ENCODE measurements around the gene PRR12.
"Not testable (repeated sequence)": the region's sequence is repeated elsewhere in the genome, so short reads cannot be mapped to it uniquely, and the experiment has no call there.

Gene PRR12

DNA sequence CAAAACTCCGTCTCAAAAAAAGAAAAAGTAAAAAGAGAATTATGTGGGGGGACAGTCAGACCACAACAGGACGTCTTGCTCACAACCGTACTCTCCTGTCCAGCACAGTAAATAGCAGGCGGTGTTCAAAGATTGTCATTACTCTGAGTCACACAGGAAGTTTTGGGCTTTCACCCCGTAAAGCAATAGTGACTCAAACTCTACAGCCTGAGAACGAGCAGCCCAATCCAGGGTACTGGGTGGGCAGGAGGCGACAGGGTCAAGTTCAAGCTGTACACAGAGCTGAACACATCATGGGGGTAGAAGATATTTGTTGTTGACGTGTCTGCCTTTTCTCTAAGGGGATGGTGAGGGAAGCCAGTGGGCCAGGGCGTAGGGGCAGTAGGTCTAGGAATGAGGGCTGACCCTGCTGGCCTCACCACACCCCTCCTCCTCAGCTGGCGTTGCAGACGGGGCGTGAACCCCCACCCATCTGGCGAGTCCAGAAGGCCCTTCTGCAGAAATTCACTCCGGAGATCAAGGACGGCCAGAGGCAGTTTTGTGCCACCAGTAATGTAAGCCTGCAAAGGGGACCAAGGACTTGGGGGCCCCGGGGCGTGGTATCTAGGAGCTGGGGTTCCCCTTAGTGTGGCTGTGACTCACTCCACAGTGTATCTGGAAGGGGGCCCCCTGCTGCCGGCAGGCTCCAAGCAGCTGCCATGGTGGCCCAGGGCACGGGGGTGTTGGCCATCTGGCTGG is 23.3 kb downstream of the PRR12 start:
- in situ Hi-C loops (cut with MboI; ENCODE audit: low sequenced_read_pairs), result no loop called here

DNA sequence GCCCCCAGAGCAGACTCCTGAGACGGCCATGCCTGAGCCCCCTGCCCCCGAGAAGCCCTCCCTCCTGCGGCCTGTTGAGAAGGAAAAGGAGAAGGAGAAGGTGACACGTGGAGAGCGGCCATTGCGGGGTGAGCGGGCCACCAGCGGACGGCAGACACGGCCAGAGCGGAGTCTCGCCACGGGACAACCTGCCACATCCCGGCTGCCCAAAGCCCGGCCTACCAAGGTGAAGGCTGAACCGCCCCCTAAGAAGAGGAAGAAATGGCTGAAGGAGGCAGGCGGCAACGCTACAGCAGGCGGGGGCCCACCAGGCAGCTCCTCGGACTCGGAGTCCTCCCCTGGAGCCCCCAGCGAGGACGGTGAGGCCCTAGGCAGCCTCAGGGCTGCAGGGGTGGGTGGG is 24.9 kb downstream of the PRR12 start:
- in situ Hi-C loops (cut with MboI; ENCODE audit: low sequenced_read_pairs), result no loop called here

GRCh38 chr19:49616532-49616931 is 25.6 kb downstream of the PRR12 start:
- in situ Hi-C loops (cut with MboI; ENCODE audit: low sequenced_read_pairs), result no loop called here

DNA sequence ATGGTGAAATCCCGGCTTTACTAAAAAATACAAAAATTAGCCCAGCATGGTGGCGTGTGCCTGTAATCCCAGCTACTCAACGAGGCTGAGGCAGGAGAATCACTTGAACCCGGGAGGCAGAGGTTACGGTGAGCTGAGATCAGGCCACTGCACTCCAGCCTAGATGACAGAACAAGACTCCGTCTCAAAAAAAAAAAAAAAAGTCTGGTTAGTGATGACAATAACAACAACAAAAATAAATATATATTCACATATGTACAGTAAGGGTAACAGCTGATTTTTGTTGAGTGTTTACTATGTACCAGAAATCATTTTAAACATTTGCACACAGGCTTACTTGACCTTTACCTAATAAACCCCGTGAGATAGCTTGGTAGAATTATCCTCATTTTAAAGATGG is 26.0 kb downstream of the PRR12 start:
- in situ Hi-C loops (cut with MboI; ENCODE audit: low sequenced_read_pairs), result no loop called here

- in situ Hi-C loops (cut with MboI; ENCODE audit: low sequenced_read_pairs), result not testable (repeated sequence)
These were observed 26.9 kb downstream of the PRR12 start for GRCh38 chr19:49617860-49618259.

- in situ Hi-C loops (cut with MboI; ENCODE audit: low sequenced_read_pairs), result no loop called here
These were observed 34.3 kb downstream of the PRR12 start for GRCh38 chr19:49624967-49625910.

GRCh38 chr19:49626226-49626625 is 35.2 kb downstream of the PRR12 start:
- in situ Hi-C loops (cut with MboI; ENCODE audit: low sequenced_read_pairs), result no loop called here

GRCh38 chr19:49629659-49630058 is 38.7 kb downstream of the PRR12 start:
- in situ Hi-C loops (cut with MboI; ENCODE audit: low sequenced_read_pairs), result no loop called here

GRCh38 chr19:49631014-49631588 is 40.1 kb downstream of the PRR12 start:
- in situ Hi-C loops (cut with MboI; ENCODE audit: low sequenced_read_pairs), result no loop called here

GRCh38 chr19:49631610-49632192 is 40.7 kb downstream of the PRR12 start:
- in situ Hi-C loops (cut with MboI; ENCODE audit: low sequenced_read_pairs), result no loop called here

- in situ Hi-C loops (cut with MboI; ENCODE audit: low sequenced_read_pairs), result no loop called here
These were observed 41.6 kb downstream of the PRR12 start for GRCh38 chr19:49632576-49632975.

- in situ Hi-C loops (cut with MboI; ENCODE audit: low sequenced_read_pairs), result not testable (repeated sequence)
These were observed 42.3 kb downstream of the PRR12 start for GRCh38 chr19:49633273-49633672.

- in situ Hi-C loops (cut with MboI; ENCODE audit: low sequenced_read_pairs), result no loop called here
These were observed 44.7 kb downstream of the PRR12 start for GRCh38 chr19:49635530-49636232.

GRCh38 chr19:49636233-49636932 is 45.4 kb downstream of the PRR12 start:
- in situ Hi-C loops (cut with MboI; ENCODE audit: low sequenced_read_pairs), result no loop called here

DNA sequence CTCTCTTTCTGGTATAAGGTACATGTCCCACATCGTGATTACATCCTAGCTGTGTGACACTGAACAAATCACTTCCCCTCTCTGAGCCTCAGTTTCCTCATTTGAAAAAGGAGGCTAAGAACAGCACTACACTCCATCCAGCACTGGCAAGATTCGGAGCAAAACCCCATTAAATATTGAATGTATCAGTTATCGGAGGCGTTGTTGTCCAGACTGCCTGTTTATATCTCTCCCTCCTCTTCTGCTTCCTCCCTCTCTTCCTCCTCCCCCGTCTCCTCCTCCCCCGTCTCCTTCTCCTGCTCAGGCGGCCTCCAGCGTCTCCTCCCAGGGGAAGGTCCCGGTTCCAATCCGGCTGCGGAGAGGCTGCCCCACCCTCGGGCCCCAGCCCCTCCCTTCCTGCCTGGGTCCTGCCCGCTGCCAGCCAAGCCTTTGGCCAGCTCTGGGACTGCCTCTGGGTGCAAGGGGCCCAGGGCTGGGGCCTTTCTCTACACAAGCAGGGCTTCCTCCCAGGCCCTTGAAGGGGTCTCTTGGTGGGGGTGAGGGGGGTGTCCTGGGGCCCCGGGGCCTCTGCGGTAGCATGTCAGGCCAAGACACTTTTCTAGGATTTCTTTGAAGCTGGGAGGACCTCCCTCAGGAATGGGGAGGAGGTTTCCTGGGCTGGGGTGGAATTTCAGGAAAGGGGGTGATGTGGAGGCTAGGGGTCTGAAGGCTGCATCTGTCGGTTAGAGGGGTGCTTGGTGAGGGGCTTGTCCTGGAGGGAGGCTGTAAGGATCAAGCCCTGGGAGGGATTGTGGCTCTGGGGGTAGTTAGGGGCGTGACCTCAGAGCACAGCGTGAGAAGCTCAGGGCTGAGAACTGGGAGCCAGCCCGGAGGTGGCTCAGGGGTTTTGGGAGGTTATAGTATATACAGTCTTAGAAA is 47.1 kb downstream of the PRR12 start:
- in situ Hi-C loops (cut with MboI; ENCODE audit: low sequenced_read_pairs), result no loop called here

DNA sequence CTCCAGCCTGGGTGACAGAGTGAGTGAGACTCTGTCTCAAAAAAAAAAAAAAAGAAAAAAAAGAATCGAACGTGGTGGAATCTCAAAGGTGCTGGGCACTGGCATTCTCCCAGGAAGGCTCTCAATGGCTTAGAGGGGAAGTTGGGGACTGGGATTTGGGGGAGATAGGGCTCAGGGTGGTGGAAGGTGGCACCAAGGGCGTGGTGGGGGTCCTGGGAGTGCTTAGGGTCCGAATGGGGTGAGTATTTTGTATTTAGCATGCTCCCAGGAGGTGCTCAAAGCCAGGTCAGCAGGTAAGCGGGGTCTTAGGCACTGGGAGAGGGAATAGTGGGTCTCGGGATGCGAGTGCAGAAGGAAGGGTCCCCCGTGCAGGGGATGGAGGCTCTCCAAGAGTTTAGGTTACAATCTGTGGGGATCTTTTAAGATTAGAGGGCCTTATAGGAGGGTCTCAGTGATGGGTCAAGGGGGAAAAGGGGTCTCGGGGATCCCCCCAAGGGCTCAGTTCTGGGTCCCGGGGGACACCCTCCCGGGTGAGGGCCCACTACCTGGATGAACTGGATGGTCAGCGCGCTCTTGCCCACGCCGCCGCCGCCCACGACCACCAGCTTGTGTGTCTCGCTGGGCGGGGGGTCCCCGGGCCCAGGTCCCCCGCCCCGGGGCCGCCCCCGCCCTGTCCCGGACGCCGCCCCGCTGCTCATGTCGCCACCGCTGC is 48.6 kb downstream of the PRR12 start:
- in situ Hi-C loops (cut with MboI; ENCODE audit: low sequenced_read_pairs), result no loop called here

DNA sequence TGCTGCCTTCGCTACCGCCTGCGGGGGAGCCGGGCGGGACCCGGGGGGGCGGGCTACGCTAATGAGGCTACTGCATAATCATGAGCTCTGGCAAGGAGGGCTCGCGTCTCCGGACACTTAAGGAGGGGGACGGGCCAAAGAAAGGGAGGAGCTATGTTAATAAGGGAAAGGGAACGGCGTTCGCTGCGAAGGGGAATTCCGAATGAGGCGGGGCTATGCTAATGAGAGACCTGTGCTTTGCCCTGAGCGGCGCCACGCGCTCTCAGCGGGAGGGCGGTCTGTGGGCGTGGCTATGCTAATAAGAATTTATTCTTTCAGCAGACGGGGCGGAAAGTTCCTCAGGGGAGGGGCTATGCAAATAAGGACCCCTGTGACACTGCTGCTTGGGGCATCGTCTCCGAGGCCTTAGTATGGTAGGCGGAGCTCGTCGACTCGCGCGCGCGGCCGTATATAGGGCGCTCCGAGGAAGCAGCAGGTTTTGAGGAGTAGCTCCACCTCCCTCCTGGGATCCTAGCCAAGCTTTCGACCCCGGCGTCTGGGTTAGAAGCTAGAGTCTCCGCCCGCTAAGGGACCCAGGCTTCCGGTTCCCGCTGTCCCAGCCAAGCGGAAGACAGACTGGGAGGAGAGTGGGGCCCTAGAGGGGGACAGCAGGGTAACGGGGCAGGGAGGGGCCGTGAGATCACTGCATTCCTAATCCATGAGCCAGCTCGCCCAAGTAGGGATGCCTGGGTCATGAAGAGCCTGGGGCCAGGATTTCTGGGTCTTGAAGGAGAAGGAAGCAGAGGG is 49.3 kb downstream of the PRR12 start, which contains the start of gene RRAS:
Gene RRAS (minus strand): TSS at position 31 of the 786 bp plus-strand sequence. CDS start 45 bp downstream, outside the sequence.
- in situ Hi-C loops (cut with MboI; ENCODE audit: low sequenced_read_pairs), result no loop called here
